Natural killer cell (primary cell): ENCODE results near the gene TBL1XR1. TPM values are rescaled to one million over a fixed set of nuclear protein-coding genes. Genes with fewer than 3 reads are reported as not detected.
A peak's percentile ranks its signal among the peaks of the same experiment; 100 is the strongest.

Experiments used
- ATAC-seq, 3 donors: fragments of 150-1000 bp in 2 of 3; fragments of 200-7000 bp in 1 of 3; cut with Tn5 transposase; 1 replicate in 1 of 3; 2 replicates in 2 of 3; pipeline ENCODE4 v1.10.0; 2021; ENCODE audit warnings: mild to moderate bottlenecking in 2 of 3, moderate library complexity in 2 of 3
- DNase-seq, 2 donors: peaks; one replicate each; pipeline versions ENCODE4 v3.0.0 to v3.0.0-alpha.2; 2013 to 2021; ENCODE audit warnings: mixed read lengths in 1 of 2
- H3K27ac ChIP-seq: one replicate; pipeline ENCODE4 v1.5.1; 2013; ENCODE audit warnings: mild to moderate bottlenecking, low read length
- H3K27me3 ChIP-seq: one replicate; pipeline ENCODE4 v1.6.1; 2013; ENCODE audit warnings: low read length; ENCODE audit not compliant: control insufficient read depth, insufficient read depth
- H3K36me3 ChIP-seq: one replicate; pipeline ENCODE4 v1.6.1; 2013; ENCODE audit warnings: low read length; ENCODE audit not compliant: control insufficient read depth, insufficient read depth
- H3K4me1 ChIP-seq: one replicate; pipeline ENCODE4 v1.6.1; 2013; ENCODE audit warnings: low read length; ENCODE audit not compliant: control insufficient read depth, insufficient read depth
- H3K4me3 ChIP-seq: one replicate; pipeline ENCODE4 v1.5.1; 2013; ENCODE audit warnings: low read length
- H3K9me3 ChIP-seq: one replicate; pipeline ENCODE4 v1.6.1; 2013; ENCODE audit warnings: low read length; ENCODE audit not compliant: control insufficient read depth, insufficient read depth
- H3K27ac Mint-ChIP-seq, 2 donors: one replicate each; pipeline ENCODE4 v1.8.0; 2022; ENCODE audit warnings: mild to moderate bottlenecking in 2 of 2, mixed read lengths in 2 of 2, moderate library complexity in 1 of 2
- H3K27me3 Mint-ChIP-seq, 2 donors: one replicate each; pipeline ENCODE4 v1.8.0; 2022; ENCODE audit warnings: low read depth in 2 of 2, mixed read lengths in 2 of 2
- H3K36me3 Mint-ChIP-seq: one replicate; pipeline ENCODE4 v1.8.0; 2022; ENCODE audit warnings: mixed read lengths
- H3K4me1 Mint-ChIP-seq, 2 donors: one replicate each; pipeline ENCODE4 v1.8.0; 2022; ENCODE audit warnings: mixed read lengths in 2 of 2
- H3K4me3 Mint-ChIP-seq: one replicate; pipeline ENCODE4 v1.8.0; 2022; ENCODE audit warnings: mild to moderate bottlenecking, moderate library complexity, mixed read lengths
- H3K9me3 Mint-ChIP-seq, 2 donors: one replicate each; pipeline ENCODE4 v1.8.0; 2022; ENCODE audit warnings: mixed read lengths in 2 of 2
- WGBS: methylation state at CpG from one replicate; pipeline ENCODE4 v1.1.7; 2013; ENCODE audit warnings: missing lambda C conversion rate; ENCODE audit not compliant: insufficient coverage; 5-methylcytosine and 5-hydroxymethylcytosine counted together
- intact Hi-C: fragments of 100-400 bp; cut with micrococcal nuclease; formaldehyde crosslinking; loops from one replicate; pipeline ENCODE4 v1.14.2; 2022
- total RNA-seq, 4 donors: library from RNA; stranded (reverse); fragments of 120-200 nt in 1 of 4; gene quantifications; one replicate each; pipeline versions ENCODE4 v1.2.3 to v1.2.4, GENCODE V29; 2013 to 2022
- TF ChIP-seq, protein P1 (sequence below): fragments of 200-600 bp; IDR thresholded peaks from one replicate; pipeline ENCODE4 v1.8.0; 2022; ENCODE audit warnings: antibody characterized with exemption

Gene TBL1XR1
- total RNA-seq, 3 donors from 2014 or later (not counting 1 experiment from before 2014, with no cell fraction given) = 74.6 to 118 (median 81.7) TPM

GRCh38 chr3:177055605-177056571 is 141.4 kb downstream of the TBL1XR1 start:
- peaks cover 0 to 10% of the 10 kb centered on the region in 2 donors for H3K4me1 Mint-ChIP-seq
- no peak overlapping the region for H3K4me3 Mint-ChIP-seq
- H3K9me3 Mint-ChIP-seq = no peaks in the 10 kb centered on the region
- Histone ChIP-seq H3K27me3 (no peaks in the 10 kb centered on the region), H3K9me3 (no peaks in the 10 kb centered on the region), H3K36me3 (peaks cover 8% of the 10 kb centered on the region), H3K4me3 (no peak overlapping the region), H3K4me1 (no peaks in the 10 kb centered on the region), H3K27ac (no peak overlapping the region)
- DNase-seq = no peak
- intact Hi-C loops = loop anchor here (10.0 kb wide), 1 partner anchor 719 kb away; no protein-coding TSS in a partner anchor
- TF ChIP-seq, protein P1, sequence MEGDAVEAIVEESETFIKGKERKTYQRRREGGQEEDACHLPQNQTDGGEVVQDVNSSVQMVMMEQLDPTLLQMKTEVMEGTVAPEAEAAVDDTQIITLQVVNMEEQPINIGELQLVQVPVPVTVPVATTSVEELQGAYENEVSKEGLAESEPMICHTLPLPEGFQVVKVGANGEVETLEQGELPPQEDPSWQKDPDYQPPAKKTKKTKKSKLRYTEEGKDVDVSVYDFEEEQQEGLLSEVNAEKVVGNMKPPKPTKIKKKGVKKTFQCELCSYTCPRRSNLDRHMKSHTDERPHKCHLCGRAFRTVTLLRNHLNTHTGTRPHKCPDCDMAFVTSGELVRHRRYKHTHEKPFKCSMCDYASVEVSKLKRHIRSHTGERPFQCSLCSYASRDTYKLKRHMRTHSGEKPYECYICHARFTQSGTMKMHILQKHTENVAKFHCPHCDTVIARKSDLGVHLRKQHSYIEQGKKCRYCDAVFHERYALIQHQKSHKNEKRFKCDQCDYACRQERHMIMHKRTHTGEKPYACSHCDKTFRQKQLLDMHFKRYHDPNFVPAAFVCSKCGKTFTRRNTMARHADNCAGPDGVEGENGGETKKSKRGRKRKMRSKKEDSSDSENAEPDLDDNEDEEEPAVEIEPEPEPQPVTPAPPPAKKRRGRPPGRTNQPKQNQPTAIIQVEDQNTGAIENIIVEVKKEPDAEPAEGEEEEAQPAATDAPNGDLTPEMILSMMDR = no peak
- no peaks in the 10 kb centered on the region for H3K36me3 Mint-ChIP-seq
- H3K27ac Mint-ChIP-seq = peak overlapping the region in 1 of 2 donors; percentile 67
- no peak for ATAC-seq
- no CpG with 5 or more reads among the region's 1 CpG for WGBS
- H3K27me3 Mint-ChIP-seq = no peaks in the 10 kb centered on the region

DNA sequence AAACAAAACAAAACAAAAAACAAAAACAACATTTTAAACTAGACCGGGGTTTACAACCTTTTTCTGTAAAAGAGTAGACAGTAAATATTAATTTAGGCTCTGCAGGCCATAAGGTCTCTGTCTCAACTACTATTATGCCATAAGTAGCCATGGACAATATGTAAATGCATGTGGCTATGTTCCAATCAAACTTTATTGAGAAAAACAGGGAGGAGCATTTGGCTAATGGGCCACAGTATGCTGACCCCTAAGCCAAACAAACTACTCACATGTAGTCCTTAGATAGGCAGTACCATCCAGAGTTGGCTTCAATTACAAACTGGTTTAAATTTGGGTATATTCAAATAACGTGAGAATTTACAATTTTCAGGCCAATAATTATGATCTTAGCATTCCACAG is 144.2 kb downstream of the TBL1XR1 start:
- Mint-ChIP-seq H3K4me3 (no peak overlapping the region), H3K27me3 (no peaks in the 10 kb centered on the region), H3K9me3 (no peaks in the 10 kb centered on the region), H3K4me1 (peaks cover 0 to 10% of the 10 kb centered on the region in 2 donors), H3K27ac (no peak overlapping the region), H3K36me3 (peaks cover 13% of the 10 kb centered on the region)
- Histone ChIP-seq H3K27me3 (no peaks in the 10 kb centered on the region), H3K4me3 (no peak overlapping the region), H3K27ac (no peak overlapping the region), H3K9me3 (no peaks in the 10 kb centered on the region), H3K4me1 (no peaks in the 10 kb centered on the region), H3K36me3 (peaks cover 24% of the 10 kb centered on the region)
- WGBS = 100% methylated on average over 1 of the region's 2 CpGs
- DNase-seq (no peak), ATAC-seq (no peak)
- intact Hi-C loops = loop anchor here (5.0 to 10.0 kb wide), 2 partner anchors 144 to 722 kb away; partner anchors contain the start of gene TBL1XR1
- TF ChIP-seq, protein P1 = no peak

DNA sequence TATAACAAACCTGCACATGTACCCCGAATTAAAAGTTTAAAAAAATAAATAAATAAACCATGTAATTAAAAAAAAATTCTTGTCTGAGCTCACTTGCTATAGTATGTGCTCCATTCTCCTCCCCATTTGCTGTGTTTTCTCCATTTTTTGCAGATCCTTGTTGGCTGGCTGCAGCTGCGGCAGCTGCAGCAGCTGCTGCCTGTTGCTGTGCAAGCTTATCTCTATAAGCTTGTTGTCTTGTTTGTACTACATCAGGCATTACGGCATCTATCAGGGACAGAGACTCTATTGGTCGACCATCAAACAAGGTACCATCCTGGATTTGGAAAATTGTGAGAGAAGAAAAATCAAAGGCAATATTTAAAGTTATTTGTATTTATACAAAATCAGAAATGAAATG is 145.9 kb downstream of the TBL1XR1 start:
- 100% methylated on average over 3 of the region's 4 CpGs for WGBS
- Histone ChIP-seq H3K4me1 (no peaks in the 10 kb centered on the region), H3K9me3 (no peaks in the 10 kb centered on the region), H3K4me3 (no peak overlapping the region), H3K27ac (no peak overlapping the region), H3K27me3 (no peaks in the 10 kb centered on the region), H3K36me3 (peaks cover 40% of the 10 kb centered on the region)
- peaks cover 0 to 10% of the 10 kb centered on the region in 2 donors for H3K4me1 Mint-ChIP-seq
- TF ChIP-seq, protein P1 = no peak
- no peak for DNase-seq
- no peak overlapping the region for H3K27ac Mint-ChIP-seq
- ATAC-seq = no peak
- H3K4me3 Mint-ChIP-seq = no peak overlapping the region
- H3K27me3 Mint-ChIP-seq = no peaks in the 10 kb centered on the region
- H3K9me3 Mint-ChIP-seq = no peaks in the 10 kb centered on the region
- peaks cover 18% of the 10 kb centered on the region for H3K36me3 Mint-ChIP-seq
- intact Hi-C loops = loop anchor here (2.0 to 10.0 kb wide), 3 partner anchors 146 to 723 kb away; partner anchors contain the start of gene TBL1XR1
